GM12864 (cell line): ENCODE data around the gene SNF8.

Experiments used
- DNase-seq: peaks from one replicate; pipeline ENCODE4 v3.0.0-alpha.2; 2011; ENCODE audit warnings: low read depth
- H3K4me3 ChIP-seq: 2 replicates; pipeline ENCODE4 v1.5.1; 2011; ENCODE audit warnings: mild to moderate bottlenecking, low read depth, low read length, control low read depth
- CTCF ChIP-seq: IDR thresholded peaks from 2 replicates; pipeline ENCODE4 v1.5.1; 2011; ENCODE audit warnings: low read depth, mild to moderate bottlenecking, moderate library complexity, low read length, control low read depth, inconsistent platforms; ENCODE audit errors: missing control alignments

The SNF8 gene

GRCh38 chr17:48915459-48916282 lies 29.0 kb downstream of the SNF8 start:
- TF ChIP-seq CTCF: no peak
- DNase-seq: peak; percentile 46
- H3K4me3 ChIP-seq: peak overlapping the region; percentile 36; the same call in 1 of the 2 replicates

- H3K4me3 ChIP-seq: no peak overlapping the region
- DNase-seq: no peak
- no peak for TF ChIP-seq CTCF
Measured at GRCh38 chr17:48912476-48912875, 32.2 kb downstream of the SNF8 start.

- DNase-seq: no peak
- TF ChIP-seq CTCF: no peak
- peak overlapping the region; percentile 77 for H3K4me3 ChIP-seq
Measured at GRCh38 chr17:48910370-48910769, 34.3 kb downstream of the SNF8 start.

GRCh38 chr17:48909783-48910182 lies 34.9 kb downstream of the SNF8 start:
- TF ChIP-seq CTCF: no peak
- no peak for DNase-seq
- peak overlapping the region; percentile 77 for H3K4me3 ChIP-seq

- peak; percentile 70 for DNase-seq
- TF ChIP-seq CTCF: no peak
- peak overlapping the region; percentile 77 for H3K4me3 ChIP-seq
Measured at GRCh38 chr17:48908853-48909394, 35.7 kb downstream of the SNF8 start.

- TF ChIP-seq CTCF: no peak
- DNase-seq: peak; percentile 91
- H3K4me3 ChIP-seq: peak within 1 kb of the TSS; percentile 77
Measured at GRCh38 chr17:48908047-48908843, 36.4 kb downstream of the SNF8 start, which contains the start of gene UBE2Z. UBE2Z (plus strand) TSS chr17:48908407; CDS start chr17:48908504, 97 bp downstream.
